CD4-positive, alpha-beta T cell treated with Interleukin-6 for 4 hours (primary cell): ENCODE results near the gene LSR.

Experiments
- DNase-seq: peaks from one replicate; pipeline ENCODE4 v3.0.0-alpha.2; 2020; ENCODE audit warnings: mixed read lengths

LSR gene, protein sequence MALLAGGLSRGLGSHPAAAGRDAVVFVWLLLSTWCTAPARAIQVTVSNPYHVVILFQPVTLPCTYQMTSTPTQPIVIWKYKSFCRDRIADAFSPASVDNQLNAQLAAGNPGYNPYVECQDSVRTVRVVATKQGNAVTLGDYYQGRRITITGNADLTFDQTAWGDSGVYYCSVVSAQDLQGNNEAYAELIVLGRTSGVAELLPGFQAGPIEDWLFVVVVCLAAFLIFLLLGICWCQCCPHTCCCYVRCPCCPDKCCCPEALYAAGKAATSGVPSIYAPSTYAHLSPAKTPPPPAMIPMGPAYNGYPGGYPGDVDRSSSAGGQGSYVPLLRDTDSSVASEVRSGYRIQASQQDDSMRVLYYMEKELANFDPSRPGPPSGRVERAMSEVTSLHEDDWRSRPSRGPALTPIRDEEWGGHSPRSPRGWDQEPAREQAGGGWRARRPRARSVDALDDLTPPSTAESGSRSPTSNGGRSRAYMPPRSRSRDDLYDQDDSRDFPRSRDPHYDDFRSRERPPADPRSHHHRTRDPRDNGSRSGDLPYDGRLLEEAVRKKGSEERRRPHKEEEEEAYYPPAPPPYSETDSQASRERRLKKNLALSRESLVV

DNA sequence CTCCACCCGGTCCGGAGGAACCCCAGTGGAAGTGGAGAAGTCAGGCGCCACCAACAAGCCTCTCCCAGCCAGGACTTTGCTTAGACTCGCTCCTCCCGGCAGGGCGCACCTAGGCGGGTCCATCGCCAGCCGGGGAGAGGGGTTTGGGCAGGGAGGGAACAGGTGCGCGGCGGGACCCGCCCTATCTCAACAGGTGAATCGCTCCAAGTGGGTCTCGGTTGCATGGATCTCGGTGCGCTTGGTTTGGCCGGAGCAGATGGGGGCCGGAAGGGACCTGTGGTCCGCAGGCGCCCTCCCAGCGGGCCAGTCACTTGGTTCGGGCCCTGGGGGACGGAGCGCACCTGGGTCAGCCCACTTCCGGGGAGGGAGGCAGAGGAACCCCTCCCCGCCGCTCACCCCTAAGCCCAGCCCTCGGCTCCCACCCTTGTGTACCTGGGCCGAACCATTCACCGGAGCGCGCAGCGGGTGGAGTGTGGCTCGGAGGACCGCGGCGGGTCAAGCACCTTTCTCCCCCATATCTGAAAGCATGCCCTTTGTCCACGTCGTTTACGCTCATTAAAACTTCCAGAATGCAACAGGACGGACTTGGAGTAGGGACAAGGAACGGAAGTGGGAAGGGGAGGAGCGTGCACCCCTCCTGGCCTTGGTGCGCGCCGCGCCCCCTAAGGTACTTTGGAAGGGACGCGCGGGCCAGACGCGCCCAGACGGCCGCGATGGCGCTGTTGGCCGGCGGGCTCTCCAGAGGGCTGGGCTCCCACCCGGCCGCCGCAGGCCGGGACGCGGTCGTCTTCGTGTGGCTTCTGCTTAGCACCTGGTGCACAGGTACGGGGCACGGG lies at the start of gene LSR:
Gene LSR, plus strand, starts transcription at position 693 of the 836 bp plus-strand sequence. Its CDS starts 21 bp downstream, at position 714.
- peak; percentile 80 for DNase-seq

GRCh38 chr19:35199481-35199880 lies 49.3 kb upstream of the LSR start:
- DNase-seq = no peak

DNA sequence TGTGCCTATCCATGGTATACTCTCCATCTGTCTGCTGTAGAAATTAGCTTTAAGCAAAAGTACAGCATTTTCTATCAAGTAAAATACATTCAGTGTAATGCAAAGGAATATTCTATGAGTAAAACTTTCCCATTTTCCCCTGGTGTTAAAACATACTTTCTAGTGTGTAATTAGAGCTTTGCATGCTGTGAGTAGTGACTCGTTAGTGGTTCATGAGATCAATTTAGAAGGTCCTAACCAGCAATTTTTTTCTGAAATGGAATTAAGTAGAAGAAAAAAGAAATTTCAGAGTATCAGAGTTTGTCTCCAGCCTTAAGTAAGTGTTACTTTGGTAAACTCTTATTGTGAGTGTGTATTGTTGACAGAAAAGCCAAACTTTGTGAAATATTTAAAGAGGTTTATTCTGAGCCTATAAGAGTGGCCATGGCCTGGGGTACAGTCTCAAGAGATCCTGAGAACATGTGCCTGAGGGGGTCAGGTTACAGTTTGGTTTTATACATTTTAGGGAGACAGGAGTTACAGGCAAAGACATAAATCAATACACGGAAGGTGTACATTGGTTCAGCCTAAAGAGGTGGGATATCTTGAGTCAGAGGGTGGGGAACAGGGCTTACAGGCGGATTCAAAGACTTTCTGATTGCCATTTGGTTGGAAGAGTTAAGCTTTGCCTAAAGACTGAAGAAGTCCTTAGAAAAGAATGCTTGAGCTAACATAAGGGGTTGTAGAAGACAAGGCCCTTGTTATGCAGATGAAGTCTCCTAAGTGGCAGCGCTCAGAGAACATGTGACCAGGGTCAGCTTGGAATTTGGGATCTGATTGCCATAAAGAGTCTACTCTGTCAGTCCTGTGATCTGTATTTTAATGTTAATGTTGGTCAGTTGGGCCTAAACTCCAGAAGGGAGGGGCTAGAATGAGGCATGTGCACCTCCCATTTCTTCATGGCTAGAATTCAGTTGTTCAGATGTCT lies 45.8 kb upstream of the LSR start:
- no peak for DNase-seq

DNA sequence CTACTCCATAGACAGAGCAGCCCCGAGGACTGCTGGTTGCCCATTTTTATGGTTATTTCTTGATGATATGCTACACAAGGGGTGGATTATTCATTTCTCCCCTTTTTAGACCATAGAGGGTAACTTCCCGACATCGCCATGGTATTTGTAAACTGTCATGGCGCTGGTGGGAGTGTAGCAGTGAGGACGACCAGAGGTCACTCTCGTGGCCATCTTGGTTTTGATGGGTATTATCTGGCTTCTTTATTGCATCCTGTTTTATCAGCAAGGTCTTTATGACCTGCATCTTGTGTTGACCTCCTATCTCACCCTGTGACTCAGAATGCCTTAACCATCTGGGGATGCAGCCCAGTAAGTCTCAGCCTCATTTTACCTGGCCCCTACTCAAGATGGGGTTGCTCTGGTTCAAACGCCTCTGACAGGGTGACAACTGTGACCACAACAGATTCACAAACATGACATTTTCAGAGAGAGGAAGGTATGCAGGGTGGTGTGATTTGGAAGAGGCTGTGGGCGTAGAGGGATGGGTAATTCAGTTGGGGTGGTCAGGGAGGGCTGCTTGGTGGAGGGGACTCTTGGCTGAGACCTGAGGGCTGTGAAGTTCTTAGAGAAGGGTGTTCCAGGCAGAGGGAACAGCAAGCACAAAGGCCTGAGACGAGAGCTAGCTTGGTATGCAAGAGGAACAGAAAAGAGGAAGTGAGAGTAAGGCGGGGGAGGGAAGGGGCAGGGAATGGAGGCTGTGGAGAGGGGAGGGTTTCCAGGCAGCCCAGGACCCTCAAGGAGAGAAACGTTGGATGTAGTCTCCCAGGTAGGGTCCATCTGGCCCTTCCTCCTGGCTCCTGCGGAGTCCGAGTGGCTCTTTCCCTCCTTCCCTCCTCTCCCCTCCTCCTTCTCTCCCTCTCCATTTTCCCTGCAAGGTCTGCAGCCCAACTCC lies 43.7 kb upstream of the LSR start:
- DNase-seq = peak; percentile 34

- DNase-seq = no peak
Observed at GRCh38 chr19:35205733-35206323, 43.0 kb upstream of the LSR start.

- DNase-seq = peak; percentile 72
Observed at GRCh38 chr19:35206379-35206778, 42.4 kb upstream of the LSR start.

- DNase-seq = no peak
Observed at GRCh38 chr19:35206855-35207254, 41.9 kb upstream of the LSR start.

- DNase-seq = peak; percentile 62
Observed at GRCh38 chr19:35207391-35207871, 41.4 kb upstream of the LSR start.

DNA sequence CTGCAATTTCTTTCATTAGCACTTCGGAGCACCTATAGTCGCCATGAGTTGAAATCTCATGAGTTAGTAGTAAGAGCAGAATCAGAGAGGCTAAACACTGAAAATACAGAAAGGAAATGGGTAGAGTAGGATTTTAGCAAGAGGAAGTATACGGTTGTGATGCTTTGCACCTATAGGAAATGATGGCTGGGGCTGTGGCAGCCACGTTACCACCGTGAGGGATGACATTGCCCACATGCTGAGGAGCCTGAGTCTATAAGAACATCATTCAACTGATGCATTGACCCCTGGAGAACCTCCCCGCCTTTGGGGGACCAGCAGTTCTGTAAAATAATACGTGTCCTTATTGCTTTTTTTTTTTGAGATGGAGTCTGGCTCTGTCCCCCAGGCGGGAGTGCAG lies 40.7 kb upstream of the LSR start:
- DNase-seq = no peak

DNA sequence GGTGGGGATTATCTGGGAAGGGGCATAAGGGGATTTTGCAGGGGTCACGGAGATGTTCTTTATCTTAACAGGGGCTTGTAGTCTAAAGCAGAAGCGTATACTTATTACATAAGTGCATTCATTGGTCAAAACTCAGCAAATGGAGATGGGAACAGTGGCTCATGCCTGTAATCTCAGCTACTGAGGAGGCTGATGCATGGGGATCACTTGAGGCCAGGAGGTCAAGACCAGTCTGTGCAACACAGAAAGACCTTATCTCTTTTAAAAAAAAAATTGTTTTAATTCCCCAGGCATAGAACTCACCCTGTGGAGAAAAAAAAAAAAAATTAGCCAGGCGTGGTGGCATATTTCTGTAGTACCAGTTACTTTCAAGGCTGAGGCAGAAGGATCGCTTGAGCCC lies 39.2 kb upstream of the LSR start:
- DNase-seq = no peak

DNA sequence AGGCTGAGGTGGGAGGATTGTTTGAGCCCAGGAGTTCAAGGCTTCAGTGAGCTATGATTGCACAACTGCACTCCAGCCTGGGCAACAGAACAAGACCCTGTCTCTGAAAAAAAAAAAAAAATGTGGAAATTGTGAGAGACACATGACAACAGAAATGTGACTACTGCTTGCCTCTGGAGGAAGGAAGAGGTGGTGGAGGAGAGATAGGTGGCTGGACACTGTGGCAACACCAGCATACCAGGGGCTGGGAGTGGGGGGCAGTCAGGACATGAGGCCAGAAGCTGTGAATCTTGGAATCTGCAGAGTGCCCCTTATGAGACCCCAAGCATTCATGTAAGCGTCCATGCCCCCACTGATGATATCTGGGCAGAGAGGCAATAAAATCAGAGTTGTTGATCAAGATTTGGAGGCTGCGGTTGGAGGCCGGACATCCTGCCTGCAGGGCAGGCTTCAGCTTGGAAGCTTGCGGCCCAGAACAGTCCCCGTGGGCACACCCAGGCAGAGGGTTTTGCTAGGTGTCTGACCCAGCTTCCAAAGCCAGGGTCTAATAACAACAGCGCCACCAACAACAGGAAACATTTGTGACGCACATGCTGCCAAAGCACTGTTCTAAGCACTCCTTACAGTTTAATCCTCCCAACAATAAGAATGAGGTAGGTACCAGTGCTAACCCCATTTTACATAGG lies 37.1 kb upstream of the LSR start:
- peak; percentile 85 for DNase-seq

- DNase-seq = no peak
Observed at GRCh38 chr19:35212241-35212640, 36.6 kb upstream of the LSR start.

- DNase-seq = peak; percentile 83
Observed at GRCh38 chr19:35213663-35214632, 34.9 kb upstream of the LSR start.

DNA sequence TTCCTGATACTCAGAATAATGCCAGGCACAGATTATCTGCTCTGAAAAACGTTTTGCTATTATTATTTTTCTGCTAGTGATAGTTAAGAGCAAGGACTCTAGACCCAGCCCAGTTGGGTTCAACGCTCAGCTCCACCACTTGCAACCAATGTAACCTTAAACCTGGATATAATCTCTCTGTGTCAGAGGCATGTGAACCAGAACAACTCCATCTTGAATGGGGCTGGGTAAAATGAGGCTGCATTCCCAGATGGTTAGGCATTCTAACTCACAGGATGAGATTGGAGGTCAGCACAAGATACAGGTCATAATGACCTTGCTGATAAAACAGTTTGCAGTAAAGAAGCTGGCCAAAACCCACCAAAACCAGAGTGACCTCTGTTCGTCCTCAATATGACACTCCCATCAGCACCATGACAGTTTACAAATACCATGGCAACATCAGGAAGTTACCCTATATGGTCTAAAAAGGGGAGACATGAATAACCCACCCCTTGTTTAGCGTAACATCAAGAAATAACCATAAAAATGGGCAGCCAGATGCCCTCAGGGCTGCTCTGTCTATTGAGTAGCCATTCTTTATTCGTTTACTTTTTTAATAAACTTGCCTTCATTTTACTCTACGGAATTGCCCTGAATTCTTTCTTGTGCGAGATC lies 33.9 kb upstream of the LSR start:
- no peak for DNase-seq

DNA sequence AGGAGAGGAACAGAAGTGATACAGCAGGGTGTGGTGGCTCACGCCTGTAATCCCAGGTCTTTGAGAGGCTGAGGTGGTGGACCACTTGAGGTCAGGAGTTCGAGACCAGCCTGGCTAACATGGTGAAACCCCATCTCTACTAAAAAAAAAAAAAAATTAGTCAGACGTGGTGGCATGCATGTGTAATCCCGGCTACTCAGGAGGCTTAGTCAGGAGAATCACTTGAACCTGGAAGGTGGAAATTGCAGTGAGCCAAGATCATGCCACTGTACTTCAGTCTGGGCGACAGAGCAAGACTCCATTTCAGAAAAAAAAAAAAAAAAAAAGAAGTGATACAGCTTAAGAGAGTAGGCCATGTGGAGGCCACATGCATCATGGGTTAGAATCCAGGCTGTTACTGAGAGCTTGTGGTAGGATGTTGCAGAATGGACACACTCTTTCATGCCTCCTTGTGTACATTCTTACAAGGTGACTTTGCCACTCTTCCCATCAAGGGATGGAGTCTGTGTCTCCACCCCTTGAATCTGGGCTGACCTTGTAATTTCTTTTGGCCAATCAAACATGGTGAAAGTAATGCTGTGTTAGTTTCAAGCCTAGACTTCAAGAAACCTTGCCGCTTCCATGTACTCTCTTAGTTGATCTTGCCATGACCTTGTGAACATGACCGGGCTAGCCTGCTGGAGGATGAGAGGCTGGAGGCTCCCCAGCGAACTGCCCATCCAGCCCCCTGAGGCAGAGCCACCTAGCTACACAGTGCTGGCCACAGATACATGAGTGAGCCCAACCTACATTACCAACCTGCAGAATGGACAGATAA lies 32.6 kb upstream of the LSR start:
- DNase-seq = no peak

GRCh38 chr19:35216833-35217648 lies 31.8 kb upstream of the LSR start:
- peak; percentile 69 for DNase-seq
